Panc1 (cell line): ENCODE data around the gene DNAJB8.

Experiments
- POLR2AphosphoS5 ChIP-seq: IDR thresholded peaks from 2 replicates; pipeline ENCODE4 v1.6.1; 2012; ENCODE audit warnings: mild to moderate bottlenecking, low read depth, low read length, moderate library complexity
- SIN3A ChIP-seq: IDR thresholded peaks from 2 replicates; pipeline ENCODE4 v1.6.1; 2012; ENCODE audit warnings: low read depth, mild to moderate bottlenecking, low read length, moderate library complexity, borderline replicate concordance; ENCODE audit not compliant: insufficient read depth
- TF ChIP-seq, protein P1 (sequence below): fragments of 450-650 bp; IDR thresholded peaks from 2 replicates; pipeline ENCODE4 v1.5.1; 2017; ENCODE audit warnings: mild to moderate bottlenecking
- TF ChIP-seq, protein P2 (sequence below), 2 experiments: IDR thresholded peaks; 2 replicates each; pipeline ENCODE4 v1.6.1; 2011 to 2012; ENCODE audit warnings: low read depth in 2 of 2, control low read depth in 1 of 2, low read length in 1 of 2, mild to moderate bottlenecking in 1 of 2, moderate library complexity in 1 of 2; ENCODE audit not compliant: insufficient read depth in 1 of 2

DNA sequence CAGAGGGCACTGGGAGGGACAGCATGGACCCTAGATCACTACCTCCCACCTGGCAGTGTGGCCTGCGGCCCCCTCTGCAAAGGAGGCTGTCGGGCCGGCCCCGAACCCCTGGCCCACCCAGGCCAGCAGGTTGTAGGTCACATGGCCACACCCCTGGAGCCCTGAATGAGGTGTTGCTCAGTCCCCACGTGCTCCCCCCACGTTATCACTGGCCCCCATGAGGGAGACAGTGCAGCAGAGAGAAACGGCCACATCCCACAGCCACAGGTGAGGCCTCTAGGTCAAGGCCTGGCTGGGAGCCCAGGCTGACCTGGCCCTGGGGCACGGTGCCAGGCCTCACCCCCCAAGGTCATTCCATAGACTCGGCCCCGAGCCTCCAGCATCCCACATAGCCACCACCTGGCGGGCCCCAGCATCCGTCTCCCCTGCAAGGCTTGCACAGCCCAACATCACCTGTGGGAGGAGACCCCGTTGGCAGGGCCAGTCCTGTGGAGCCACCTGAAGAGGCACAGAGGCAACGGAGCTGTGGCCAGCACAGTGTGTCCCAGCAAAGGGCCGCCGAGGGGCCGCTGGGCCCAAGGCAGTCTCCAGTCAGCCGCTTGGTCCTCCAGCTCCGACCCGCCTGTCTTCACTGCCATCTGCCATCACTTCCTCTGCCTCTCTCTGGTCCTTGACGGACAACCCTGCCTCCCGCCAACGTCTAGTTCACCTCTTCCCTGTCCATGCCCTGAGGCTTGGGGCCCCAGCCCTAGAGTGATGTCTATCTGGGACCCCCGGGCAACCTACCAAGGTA is 53.1 kb downstream of the DNAJB8 start:
- TF ChIP-seq, protein P1, sequence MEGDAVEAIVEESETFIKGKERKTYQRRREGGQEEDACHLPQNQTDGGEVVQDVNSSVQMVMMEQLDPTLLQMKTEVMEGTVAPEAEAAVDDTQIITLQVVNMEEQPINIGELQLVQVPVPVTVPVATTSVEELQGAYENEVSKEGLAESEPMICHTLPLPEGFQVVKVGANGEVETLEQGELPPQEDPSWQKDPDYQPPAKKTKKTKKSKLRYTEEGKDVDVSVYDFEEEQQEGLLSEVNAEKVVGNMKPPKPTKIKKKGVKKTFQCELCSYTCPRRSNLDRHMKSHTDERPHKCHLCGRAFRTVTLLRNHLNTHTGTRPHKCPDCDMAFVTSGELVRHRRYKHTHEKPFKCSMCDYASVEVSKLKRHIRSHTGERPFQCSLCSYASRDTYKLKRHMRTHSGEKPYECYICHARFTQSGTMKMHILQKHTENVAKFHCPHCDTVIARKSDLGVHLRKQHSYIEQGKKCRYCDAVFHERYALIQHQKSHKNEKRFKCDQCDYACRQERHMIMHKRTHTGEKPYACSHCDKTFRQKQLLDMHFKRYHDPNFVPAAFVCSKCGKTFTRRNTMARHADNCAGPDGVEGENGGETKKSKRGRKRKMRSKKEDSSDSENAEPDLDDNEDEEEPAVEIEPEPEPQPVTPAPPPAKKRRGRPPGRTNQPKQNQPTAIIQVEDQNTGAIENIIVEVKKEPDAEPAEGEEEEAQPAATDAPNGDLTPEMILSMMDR, result no peak
- TF ChIP-seq POLR2AphosphoS5, result no peak
- TF ChIP-seq SIN3A, result no peak
- TF ChIP-seq, protein P2, sequence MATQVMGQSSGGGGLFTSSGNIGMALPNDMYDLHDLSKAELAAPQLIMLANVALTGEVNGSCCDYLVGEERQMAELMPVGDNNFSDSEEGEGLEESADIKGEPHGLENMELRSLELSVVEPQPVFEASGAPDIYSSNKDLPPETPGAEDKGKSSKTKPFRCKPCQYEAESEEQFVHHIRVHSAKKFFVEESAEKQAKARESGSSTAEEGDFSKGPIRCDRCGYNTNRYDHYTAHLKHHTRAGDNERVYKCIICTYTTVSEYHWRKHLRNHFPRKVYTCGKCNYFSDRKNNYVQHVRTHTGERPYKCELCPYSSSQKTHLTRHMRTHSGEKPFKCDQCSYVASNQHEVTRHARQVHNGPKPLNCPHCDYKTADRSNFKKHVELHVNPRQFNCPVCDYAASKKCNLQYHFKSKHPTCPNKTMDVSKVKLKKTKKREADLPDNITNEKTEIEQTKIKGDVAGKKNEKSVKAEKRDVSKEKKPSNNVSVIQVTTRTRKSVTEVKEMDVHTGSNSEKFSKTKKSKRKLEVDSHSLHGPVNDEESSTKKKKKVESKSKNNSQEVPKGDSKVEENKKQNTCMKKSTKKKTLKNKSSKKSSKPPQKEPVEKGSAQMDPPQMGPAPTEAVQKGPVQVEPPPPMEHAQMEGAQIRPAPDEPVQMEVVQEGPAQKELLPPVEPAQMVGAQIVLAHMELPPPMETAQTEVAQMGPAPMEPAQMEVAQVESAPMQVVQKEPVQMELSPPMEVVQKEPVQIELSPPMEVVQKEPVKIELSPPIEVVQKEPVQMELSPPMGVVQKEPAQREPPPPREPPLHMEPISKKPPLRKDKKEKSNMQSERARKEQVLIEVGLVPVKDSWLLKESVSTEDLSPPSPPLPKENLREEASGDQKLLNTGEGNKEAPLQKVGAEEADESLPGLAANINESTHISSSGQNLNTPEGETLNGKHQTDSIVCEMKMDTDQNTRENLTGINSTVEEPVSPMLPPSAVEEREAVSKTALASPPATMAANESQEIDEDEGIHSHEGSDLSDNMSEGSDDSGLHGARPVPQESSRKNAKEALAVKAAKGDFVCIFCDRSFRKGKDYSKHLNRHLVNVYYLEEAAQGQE (IDR thresholded peaks at IDR 0.05; ENCODE audit: insufficient read depth in 1 of 2, low read depth in 2 of 2, low read length in 1 of 2), result no peak
